Liver (tissue), 10 donors: ENCODE results near the gene PHC3. TPM values are rescaled to one million over a fixed set of nuclear protein-coding genes. Genes with fewer than 3 reads are reported as not detected.

Experiments
- DNase-seq: peaks from one replicate; pipeline ENCODE4 v3.0.0-alpha.2; 2017; ENCODE audit warnings: low spot score
- H3K27ac ChIP-seq, 2 donors: one replicate each; pipeline ENCODE4 v1.7.0; 2013; ENCODE audit warnings: inconsistent platforms in 2 of 2, low read length in 2 of 2, control low read depth in 1 of 2, low read depth in 1 of 2, mild to moderate bottlenecking in 1 of 2
- H3K27me3 ChIP-seq, 4 donors: one replicate each; pipeline versions ENCODE4 v1.6.1 to v1.7.0; 2013; ENCODE audit warnings: low read length in 3 of 4, inconsistent platforms in 1 of 4, mild to moderate bottlenecking in 1 of 4, moderate library complexity in 1 of 4; ENCODE audit not compliant: control insufficient read depth in 4 of 4, insufficient read depth in 4 of 4
- H3K36me3 ChIP-seq, 4 donors: one replicate each; pipeline versions ENCODE4 v1.6.1 to v1.7.0; 2013; ENCODE audit warnings: low read length in 3 of 4, mild to moderate bottlenecking in 3 of 4, low read depth in 1 of 4, moderate library complexity in 1 of 4; ENCODE audit not compliant: control insufficient read depth in 4 of 4, insufficient read depth in 3 of 4
- H3K4me1 ChIP-seq, 4 donors: one replicate each; pipeline versions ENCODE4 v1.6.1 to v1.7.0; 2013; ENCODE audit warnings: low read length in 3 of 4, mild to moderate bottlenecking in 3 of 4, moderate library complexity in 1 of 4; ENCODE audit not compliant: control insufficient read depth in 4 of 4, insufficient read depth in 4 of 4
- H3K4me3 ChIP-seq, 3 donors: one replicate each; pipeline versions ENCODE4 v1.6.1 to v1.7.0; 2013; ENCODE audit warnings: low read length in 3 of 3, control low read depth in 1 of 3, low read depth in 1 of 3, mild to moderate bottlenecking in 1 of 3
- H3K9ac ChIP-seq, 2 donors: one replicate each; pipeline ENCODE4 v1.7.0; 2013; ENCODE audit warnings: low read length in 2 of 2, mild to moderate bottlenecking in 2 of 2, moderate library complexity in 2 of 2, control low read depth in 1 of 2, low read depth in 1 of 2
- H3K9me3 ChIP-seq, 4 donors: one replicate each; pipeline versions ENCODE4 v1.6.1 to v1.7.0; 2013; ENCODE audit warnings: low read length in 3 of 4; ENCODE audit not compliant: control insufficient read depth in 4 of 4
- EGR1 ChIP-seq, 2 donors: IDR thresholded peaks; 2 replicates each; pipeline ENCODE4 v1.6.1; 2016 to 2018; ENCODE audit warnings: antibody characterized with exemption in 2 of 2, low read depth in 2 of 2
- FOXA2 ChIP-seq: IDR thresholded peaks from 2 replicates; pipeline ENCODE4 v1.6.1; 2016; ENCODE audit warnings: antibody characterized with exemption
- JUND ChIP-seq, 2 donors: IDR thresholded peaks; 2 replicates each; pipeline ENCODE4 v1.6.1; 2016; ENCODE audit warnings: antibody characterized with exemption in 2 of 2
- NR2F2 ChIP-seq: IDR thresholded peaks from 2 replicates; pipeline ENCODE4 v1.6.1; 2016; ENCODE audit warnings: antibody characterized with exemption
- WGBS: extraction: QIAGEN DNeasy Blood & Tissue Kit; methylation state at CpG from one replicate; pipeline ENCODE4 v1.1.7; 2013; 5-methylcytosine and 5-hydroxymethylcytosine counted together
- polyA plus RNA-seq, 2 donors: library from polyadenylated mRNA; stranded (reverse) in 1 of 2; unstranded in 1 of 2; fragments of 200-250 nt in 1 of 2; fragments of >200 nt in 1 of 2; fragmentation: Nextera tagmentation in 1 of 2; extraction: Ambion mirVana in 1 of 2; gene quantifications; one replicate each; pipeline versions ENCODE4 v1.2.1 to v1.2.3, GENCODE V29; 2013 to 2015
- small RNA-seq: library from RNA; depleted of rRNA; stranded (forward); fragments of <200 nt; gene quantifications from one replicate; pipeline ENCODE3, GENCODE V24; 2014
- total RNA-seq, 2 donors: library from RNA; depleted of rRNA; stranded (reverse); fragments of >200 nt; gene quantifications; one replicate each; pipeline ENCODE4 v1.2.3, GENCODE V29; 2014
- TF ChIP-seq, protein P1 (sequence below): IDR thresholded peaks from 2 replicates; pipeline ENCODE4 v1.6.1; 2016; ENCODE audit warnings: antibody characterized with exemption
- donor health status: healthy.
- donor health status: healthy.
- donor health status: healthy.
- donor health status: healthy.
- donor health status: healthy.

Gene PHC3
- total and polyA plus RNA-seq, 4 donors: 3.9 to 44.7 (median 24.2) TPM

DNA sequence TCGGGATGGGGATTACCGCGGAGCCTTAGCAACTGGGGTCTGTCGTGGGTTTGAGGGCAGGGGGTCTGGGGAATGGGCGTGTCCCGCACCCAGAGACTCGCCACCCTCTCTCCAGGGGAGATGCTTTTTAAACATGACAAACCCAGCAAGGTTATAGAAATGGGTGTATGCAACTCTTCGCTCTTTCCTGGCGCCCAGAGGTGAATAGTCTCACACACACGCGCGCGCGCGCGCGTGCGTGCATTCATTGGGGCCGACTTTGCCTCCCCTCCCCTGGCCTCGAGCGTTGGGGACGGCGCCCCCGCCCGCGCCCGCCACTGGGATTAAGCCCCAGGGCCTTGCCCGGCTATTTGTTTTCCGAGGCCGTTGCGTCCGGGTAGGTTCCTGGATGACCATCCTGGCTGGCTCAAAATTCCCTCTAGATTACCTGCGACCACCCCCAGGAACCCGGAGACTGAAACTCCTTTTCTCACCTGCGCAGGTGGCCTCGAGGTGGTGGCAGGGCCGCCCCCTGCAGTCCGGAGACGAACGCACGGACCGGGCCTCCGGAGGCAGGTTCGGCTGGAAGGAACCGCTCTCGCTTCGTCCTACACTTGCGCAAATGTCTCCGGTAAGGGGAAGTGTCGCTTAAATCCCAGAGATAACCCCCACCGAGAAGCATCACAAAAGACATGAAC lies 143.0 kb downstream of the PHC3 start:
- peaks cover 5 to 14% (median 12%) of the 10 kb centered on the region in 4 donors for H3K4me1 ChIP-seq
- WGBS: 7% methylated on average over 51 of the region's 51 CpGs
- no peak for DNase-seq
- H3K9ac ChIP-seq: peak overlapping the region in 1 of 2 donors; percentile 43
- H3K27me3 ChIP-seq: no peaks in the 10 kb centered on the region
- H3K4me3 ChIP-seq: peak overlapping the region; percentile 49 to 76 (median 63)
- H3K9me3 ChIP-seq: no peaks in the 10 kb centered on the region
- TF ChIP-seq, protein P1, sequence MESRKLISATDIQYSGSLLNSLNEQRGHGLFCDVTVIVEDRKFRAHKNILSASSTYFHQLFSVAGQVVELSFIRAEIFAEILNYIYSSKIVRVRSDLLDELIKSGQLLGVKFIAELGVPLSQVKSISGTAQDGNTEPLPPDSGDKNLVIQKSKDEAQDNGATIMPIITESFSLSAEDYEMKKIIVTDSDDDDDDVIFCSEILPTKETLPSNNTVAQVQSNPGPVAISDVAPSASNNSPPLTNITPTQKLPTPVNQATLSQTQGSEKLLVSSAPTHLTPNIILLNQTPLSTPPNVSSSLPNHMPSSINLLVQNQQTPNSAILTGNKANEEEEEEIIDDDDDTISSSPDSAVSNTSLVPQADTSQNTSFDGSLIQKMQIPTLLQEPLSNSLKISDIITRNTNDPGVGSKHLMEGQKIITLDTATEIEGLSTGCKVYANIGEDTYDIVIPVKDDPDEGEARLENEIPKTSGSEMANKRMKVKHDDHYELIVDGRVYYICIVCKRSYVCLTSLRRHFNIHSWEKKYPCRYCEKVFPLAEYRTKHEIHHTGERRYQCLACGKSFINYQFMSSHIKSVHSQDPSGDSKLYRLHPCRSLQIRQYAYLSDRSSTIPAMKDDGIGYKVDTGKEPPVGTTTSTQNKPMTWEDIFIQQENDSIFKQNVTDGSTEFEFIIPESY: no peak
- no peak for TF ChIP-seq JUND (IDR thresholded peaks at IDR 0.05)
- TF ChIP-seq EGR1 (IDR thresholded peaks at IDR 0.05; ENCODE audit: low read depth in 2 of 2): no peak
- TF ChIP-seq NR2F2: no peak
- TF ChIP-seq FOXA2: no peak
- H3K36me3 ChIP-seq: no peaks in the 10 kb centered on the region
- peak overlapping the region; percentile 35 to 47 for H3K27ac ChIP-seq

Small RNAs within 50 kb of the gene (small RNA-seq; reads per million reads assigned to genes)
- not detected for gene RNU4-38P
- not detected for gene RNU6-315P

Other genes starting within 250 kb of the PHC3 start
- 10 to 100 TPM; 62.1 to 64.4 TPM for gene SEC62, start 214.9 kb downstream of the PHC3 start, total RNA-seq
- gene SEC62, start 214.9 kb downstream of the PHC3 start, polyA plus RNA-seq: 100 to 1,000 TPM in 1 of 2 donors, 10 to 100 TPM in 1; 40.1 to 200 TPM
- gene GPR160, start 143.7 kb downstream of the PHC3 start, total RNA-seq: 1 to 10 TPM; 1.8 to 7.2 TPM
- gene GPR160, start 143.7 kb downstream of the PHC3 start, polyA plus RNA-seq: 1 to 10 TPM in 1 of 2 donors, under 1 TPM in 1; 0.99 to 1.6 TPM
- 10 to 100 TPM in 1 of 2 donors, 1 to 10 TPM in 1; 9.0 to 12.7 TPM for gene PRKCI, start 40.7 kb upstream of the PHC3 start, total RNA-seq
- 1 to 10 TPM; 3.2 to 8.4 TPM for gene PRKCI, start 40.7 kb upstream of the PHC3 start, polyA plus RNA-seq
- 10 to 100 TPM; 20.0 to 43.2 TPM for gene SKIL, start 176.0 kb upstream of the PHC3 start, total RNA-seq
- gene SKIL, start 176.0 kb upstream of the PHC3 start, polyA plus RNA-seq: 1 to 10 TPM; 2.5 to 8.4 TPM
- 1 to 10 TPM in 1 of 2 donors, under 1 TPM in 1; 0.28 to 3.3 TPM for gene CLDN11, start 237.1 kb upstream of the PHC3 start, total RNA-seq
- 1 to 10 TPM; 1.6 to 2.2 TPM for gene CLDN11, start 237.1 kb upstream of the PHC3 start, polyA plus RNA-seq